Aortic smooth muscle cell (primary cell): ENCODE results near the gene TSTD1. TPM values are rescaled to one million over a fixed set of nuclear protein-coding genes. Genes with fewer than 3 reads are reported as not detected.

Experiments
- total RNA-seq: library from RNA; depleted of rRNA; stranded (reverse); fragments of >200 nt; gene quantifications from 2 replicates; pipeline ENCODE4 v1.2.3, GENCODE V29; 2014

The TSTD1 gene, protein sequence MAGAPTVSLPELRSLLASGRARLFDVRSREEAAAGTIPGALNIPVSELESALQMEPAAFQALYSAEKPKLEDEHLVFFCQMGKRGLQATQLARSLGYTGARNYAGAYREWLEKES
- 12.3 and 26.7 TPM in 2 replicates for total RNA-seq

DNA sequence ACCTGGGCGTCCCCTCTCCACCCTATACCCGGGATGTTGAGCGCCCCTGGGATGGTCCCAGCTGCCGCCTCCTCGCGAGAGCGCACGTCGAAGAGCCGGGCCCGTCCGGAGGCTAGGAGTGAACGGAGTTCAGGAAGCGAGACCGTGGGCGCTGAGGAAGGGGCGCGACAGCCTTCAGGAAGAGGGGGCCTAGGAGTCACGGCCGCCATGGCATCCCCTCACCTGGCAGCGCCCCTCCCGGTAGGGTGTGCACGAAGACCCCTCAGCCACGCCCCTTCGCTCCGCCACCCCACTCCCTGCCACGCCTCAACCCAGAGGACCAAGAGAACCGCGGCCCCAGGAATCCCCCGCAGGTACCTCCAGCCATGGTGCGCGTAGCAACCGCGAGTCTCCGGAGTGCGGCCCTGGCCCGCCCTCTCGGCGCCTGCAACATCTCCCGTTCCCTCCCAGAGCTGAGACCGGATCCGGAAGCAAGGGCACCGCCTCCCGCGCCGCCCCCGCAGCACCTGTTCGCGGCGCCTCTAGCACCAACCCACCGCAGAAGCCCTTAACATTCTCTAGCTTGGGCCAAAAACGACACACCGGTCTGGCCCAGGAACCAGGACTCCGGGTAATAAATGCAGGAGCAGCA lies at the start of gene TSTD1:
TSTD1 (minus strand) TSS at position 442 of the 631 bp plus-strand sequence; CDS start at position 367, 75 bp downstream.

DNA sequence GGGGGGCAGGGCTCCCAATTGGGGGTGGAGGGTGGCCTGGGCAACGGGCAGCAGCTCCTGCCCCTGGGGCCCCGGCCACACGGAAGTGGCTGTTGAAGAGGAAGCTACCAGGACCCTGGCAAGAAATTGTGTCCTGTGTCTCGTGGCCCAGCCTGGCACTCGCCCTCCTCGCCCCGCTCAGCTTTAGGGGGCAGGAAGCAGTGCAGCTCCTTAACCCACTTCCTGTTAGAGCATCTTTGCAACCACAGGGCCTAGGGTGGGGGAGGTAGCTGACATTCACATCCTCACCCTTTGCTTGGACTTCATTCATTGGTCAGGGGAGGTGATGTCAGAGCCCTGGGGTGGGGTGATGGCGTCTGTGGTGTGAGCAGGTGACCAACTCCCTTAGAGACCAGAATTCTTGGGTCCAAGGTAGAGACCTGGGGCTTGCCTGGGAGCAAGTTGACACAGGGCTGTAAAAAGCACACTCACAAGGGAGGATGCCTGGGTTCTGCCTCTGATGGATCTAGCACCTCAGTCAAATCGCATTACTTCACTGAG lies 31.0 kb upstream of the TSTD1 start, which contains the start of gene ARHGAP30:
ARHGAP30 (minus strand) TSS at position 161 of the 540 bp plus-strand sequence. CDS start 267 bp downstream, outside the sequence.

DNA sequence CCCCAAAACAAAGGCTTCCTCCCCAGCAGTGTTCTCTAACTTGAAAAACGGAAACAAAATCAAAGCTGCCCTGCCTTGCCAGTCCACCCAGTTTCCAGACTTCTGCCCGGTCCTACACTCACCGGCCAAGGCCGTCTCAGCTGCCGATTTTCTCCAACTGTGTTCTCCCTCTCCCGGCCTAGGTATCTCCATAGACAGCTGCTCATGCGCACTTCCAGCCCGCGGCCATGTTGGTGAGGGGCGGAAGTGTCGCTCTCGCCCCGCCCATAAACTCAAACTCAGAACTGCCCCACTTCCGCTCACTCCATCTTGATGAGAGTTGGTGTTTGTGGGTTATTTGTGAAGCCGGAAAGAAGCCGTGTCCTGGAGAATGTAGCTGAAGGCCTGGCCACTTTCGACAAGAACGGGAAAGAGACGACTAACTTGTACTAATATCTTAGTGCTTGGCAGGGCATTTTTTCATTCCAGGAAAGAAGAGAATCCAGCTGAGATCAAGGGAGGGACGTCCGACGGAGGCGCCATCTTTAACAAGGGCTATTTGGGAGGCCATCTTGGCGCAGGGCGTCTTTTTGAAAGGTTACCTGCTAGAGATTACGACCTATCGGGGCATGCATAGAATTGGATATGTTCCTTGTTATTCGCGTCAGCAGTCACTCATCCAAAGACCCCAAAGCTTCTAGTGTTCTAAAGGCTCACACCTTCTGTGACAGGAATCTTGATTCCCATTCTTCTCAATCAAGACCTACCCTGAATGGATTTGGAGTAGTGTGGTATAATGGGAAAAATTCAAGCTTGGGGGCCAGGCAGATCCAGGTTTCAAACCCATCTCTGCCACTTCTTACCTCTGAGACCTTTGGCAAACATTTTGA lies 7.2 kb upstream of the TSTD1 start, which contains the start of gene USF1:
USF1 (minus strand) TSS at position 242 of the 869 bp plus-strand sequence. CDS start 2,702 bp downstream, outside the sequence.

DNA sequence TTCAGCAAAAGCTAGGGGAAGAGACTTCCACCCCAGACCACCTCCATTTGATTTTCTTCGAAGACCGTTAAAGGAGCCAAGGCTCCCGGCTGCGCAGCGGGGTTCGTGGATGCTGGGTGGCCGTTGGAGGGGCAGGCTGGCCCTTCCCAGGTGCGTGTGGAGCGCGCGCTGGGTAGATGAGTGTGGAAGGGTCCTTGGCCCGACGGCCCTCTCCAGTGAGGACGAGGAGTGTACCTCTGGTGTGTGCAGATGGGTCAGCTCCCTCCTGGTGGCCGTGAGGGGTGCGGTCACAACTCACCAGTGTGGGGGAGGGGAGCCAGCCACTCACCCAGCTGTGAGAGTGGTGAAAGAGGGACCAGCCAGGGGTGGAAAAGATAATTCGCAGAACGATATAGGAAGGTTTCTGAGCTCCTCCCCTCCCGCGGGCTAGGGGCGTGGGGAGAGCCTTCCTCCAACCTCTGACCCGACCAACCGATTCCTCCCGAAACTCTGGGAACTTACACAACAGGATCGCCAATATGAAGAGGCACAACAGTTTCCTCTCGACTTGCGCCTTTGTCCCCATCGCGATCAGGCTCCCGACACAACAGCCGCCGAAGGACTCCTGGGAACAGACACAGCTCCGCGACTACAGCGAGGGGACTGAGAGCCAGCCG lies 18.1 kb downstream of the TSTD1 start, which contains the start of gene F11R:
F11R (minus strand) TSS at position 644 of the 656 bp plus-strand sequence; CDS start at position 565, 79 bp downstream.

Other genes starting within 250 kb of the TSTD1 start
- not detected in 2 replicates for gene LY9, start 242.8 kb downstream of the TSTD1 start, total RNA-seq
- not detected in 2 replicates for gene CD244, start 176.1 kb downstream of the TSTD1 start, total RNA-seq
- gene ITLN1, start 153.8 kb downstream of the TSTD1 start, total RNA-seq, result not detected in 2 replicates
- gene ITLN2, start 84.2 kb downstream of the TSTD1 start, total RNA-seq, result not detected in 2 replicates
- gene F11R, start 17.8 kb downstream of the TSTD1 start, total RNA-seq, result 4.2 and 11.6 TPM in 2 replicates
- gene USF1, start 7.0 kb upstream of the TSTD1 start, total RNA-seq, result 73.6 and 80.6 TPM in 2 replicates
- gene ARHGAP30, start 30.9 kb upstream of the TSTD1 start, total RNA-seq, result under 0.01 TPM in 1 of 2 replicates, not detected in the other
- gene NECTIN4, start 50.6 kb upstream of the TSTD1 start, total RNA-seq, result 0.13 TPM in 1 of 2 replicates, not detected in the other
- gene KLHDC9, start 59.4 kb upstream of the TSTD1 start, total RNA-seq, result 1.8 and 3.5 TPM in 2 replicates
- gene PFDN2, start 79.1 kb upstream of the TSTD1 start, total RNA-seq, result 37.0 and 64.9 TPM in 2 replicates
- 20.6 and 23.5 TPM in 2 replicates for gene NIT1, start 79.1 kb upstream of the TSTD1 start, total RNA-seq
- 21.8 and 23.8 TPM in 2 replicates for gene DEDD, start 93.7 kb upstream of the TSTD1 start, total RNA-seq
- gene UFC1, start 115.0 kb upstream of the TSTD1 start, total RNA-seq, result 129 and 141 TPM in 2 replicates
- gene USP21, start 120.5 kb upstream of the TSTD1 start, total RNA-seq, result 5.3 and 5.5 TPM in 2 replicates
- 11.0 and 13.1 TPM in 2 replicates for gene PPOX, start 127.5 kb upstream of the TSTD1 start, total RNA-seq
- 12.0 and 12.7 TPM in 2 replicates for gene B4GALT3, start 138.5 kb upstream of the TSTD1 start, total RNA-seq
- 4.2 and 7.5 TPM in 2 replicates for gene ADAMTS4, start 160.1 kb upstream of the TSTD1 start, total RNA-seq
- gene NDUFS2, start 163.4 kb upstream of the TSTD1 start, total RNA-seq, result 146 and 150 TPM in 2 replicates
- gene FCER1G, start 176.3 kb upstream of the TSTD1 start, total RNA-seq, result not detected in 2 replicates
- gene APOA2, start 184.7 kb upstream of the TSTD1 start, total RNA-seq, result not detected in 2 replicates
- gene TOMM40L, start 187.1 kb upstream of the TSTD1 start, total RNA-seq, result 9.1 and 9.6 TPM in 2 replicates
- not detected in 2 replicates for gene NR1I3, start 199.2 kb upstream of the TSTD1 start, total RNA-seq
- gene PCP4L1, start 219.8 kb upstream of the TSTD1 start, total RNA-seq, result not detected in 2 replicates